Amniotic epithelial cell (primary cell): Measurements from ENCODE around the gene NPHP4.
"Not testable (repeated sequence)": the region's sequence is repeated elsewhere in the genome, so short reads cannot be mapped to it uniquely, and the experiment has no call there.

Experiments
- DNase-seq: peaks from one replicate; pipeline ENCODE4 v3.0.0-alpha.2; 2010; ENCODE audit warnings: low read depth

NPHP4 gene

GRCh38 chr1:5934058-5934884 lies 58.0 kb downstream of the NPHP4 start:
- DNase-seq, result no peak

GRCh38 chr1:5933676-5934057 lies 58.6 kb downstream of the NPHP4 start:
- peak; percentile 37 for DNase-seq

GRCh38 chr1:5933050-5933449 lies 59.2 kb downstream of the NPHP4 start:
- DNase-seq, result no peak

- no peak for DNase-seq
These were observed 63.4 kb downstream of the NPHP4 start for GRCh38 chr1:5928714-5929400.

GRCh38 chr1:5927506-5928370 lies 64.5 kb downstream of the NPHP4 start:
- no peak for DNase-seq

GRCh38 chr1:5926686-5927435 lies 65.4 kb downstream of the NPHP4 start:
- DNase-seq, result no peak

GRCh38 chr1:5922700-5923330 lies 69.4 kb downstream of the NPHP4 start:
- DNase-seq, result not testable (repeated sequence)

- DNase-seq, result no peak
These were observed 70.6 kb downstream of the NPHP4 start for GRCh38 chr1:5921671-5922070.

GRCh38 chr1:5921129-5921528 lies 71.1 kb downstream of the NPHP4 start:
- DNase-seq, result no peak

- DNase-seq, result no peak
These were observed 72.0 kb downstream of the NPHP4 start for GRCh38 chr1:5920201-5920600.

GRCh38 chr1:5918275-5918649 lies 74.0 kb downstream of the NPHP4 start:
- DNase-seq, result no peak

GRCh38 chr1:5917591-5918274 lies 74.5 kb downstream of the NPHP4 start:
- DNase-seq, result peak; percentile 5

GRCh38 chr1:5917281-5917590 lies 75.0 kb downstream of the NPHP4 start:
- no peak for DNase-seq

GRCh38 chr1:5916572-5917280 lies 75.5 kb downstream of the NPHP4 start:
- DNase-seq, result no peak

GRCh38 chr1:5915587-5916571 lies 76.3 kb downstream of the NPHP4 start:
- peak; percentile 52 for DNase-seq

GRCh38 chr1:5914676-5915365 lies 77.4 kb downstream of the NPHP4 start:
- DNase-seq, result no peak

- no peak for DNase-seq
These were observed 78.3 kb downstream of the NPHP4 start for GRCh38 chr1:5913876-5914275.

- DNase-seq, result peak; percentile 59
These were observed 79.0 kb downstream of the NPHP4 start for GRCh38 chr1:5913078-5913845.
